Ascending aorta (tissue), 2 donors: ENCODE data around the gene TRIM28. TPM values are rescaled to one million over a fixed set of nuclear protein-coding genes. Genes with fewer than 3 reads are reported as not detected.

Experiments
- DNase-seq, 2 donors: peaks; one replicate each; pipeline ENCODE4 v3.0.0-alpha.2; 2019; ENCODE audit warnings: low spot score in 2 of 2
- H3K27ac ChIP-seq, 2 donors: fragments of 200-600 bp; sonication (generic); one replicate each; pipeline ENCODE4 v1.5.1; 2016 to 2017; ENCODE audit warnings: mild to moderate bottlenecking in 1 of 2
- H3K27me3 ChIP-seq: fragments of 200-600 bp; sonication (generic); one replicate; pipeline ENCODE4 v1.5.1; 2017
- H3K36me3 ChIP-seq, 2 donors: fragments of 200-600 bp; sonication (generic); one replicate each; pipeline ENCODE4 v1.5.1; 2016
- H3K4me1 ChIP-seq, 2 donors: fragments of 200-600 bp; sonication (generic); one replicate each; pipeline ENCODE4 v1.5.1; 2016 to 2017; ENCODE audit warnings: mild to moderate bottlenecking in 1 of 2
- H3K4me3 ChIP-seq, 2 donors: fragments of 200-600 bp; sonication (generic); one replicate each; pipeline ENCODE4 v1.5.1; 2016 to 2017; ENCODE audit warnings: mild to moderate bottlenecking in 1 of 2
- H3K9me3 ChIP-seq, 2 donors: fragments of 200-600 bp; sonication (generic); one replicate each; pipeline ENCODE4 v1.5.1; 2016
- CTCF ChIP-seq, 3 experiments: fragments of 200-600 bp in 2 of 3; fragments of 450-650 bp in 1 of 3; sonication (generic) in 2 of 3; IDR thresholded peaks; one replicate each; pipeline ENCODE4 v1.5.1; 2016 to 2019; ENCODE audit warnings: antibody characterized with exemption in 3 of 3, mild to moderate bottlenecking in 1 of 3, moderate library complexity in 1 of 3
- intact Hi-C: fragments of 100-400 bp; cut with DNase I; formaldehyde crosslinking; loops from one replicate; pipeline ENCODE4 v1.15.1; 2023
- total RNA-seq: library from RNA; depleted of rRNA; stranded (reverse); fragments of >200 nt; gene quantifications from one replicate; pipeline ENCODE4 v1.1.0, GENCODE V29; 2016

TRIM28 gene
- total RNA-seq, 1 donor from 2014 or later, result 222 TPM

GRCh38 chr19:58555920-58556621 lies 12.2 kb downstream of the TRIM28 start:
- H3K36me3 ChIP-seq, result peaks cover 31 to 39% of the 10 kb centered on the region in 2 donors
- no peaks in the 10 kb centered on the region for H3K27me3 ChIP-seq
- peak overlapping the region; percentile 92 to 99 for H3K27ac ChIP-seq
- no peaks in the 10 kb centered on the region for H3K9me3 ChIP-seq
- H3K4me1 ChIP-seq, result peaks cover 22 to 37% of the 10 kb centered on the region in 2 donors
- no peak for TF ChIP-seq CTCF (IDR thresholded peaks at IDR 0.05)
- intact Hi-C loops, result loop anchor here (1.0 to 2.0 kb wide), 2 partner anchors 37 to 116 kb away; partner anchors contain the start of genes ZBTB45 and ZNF132
- peak in 1 of 2 donors; percentile 61 for DNase-seq
- H3K4me3 ChIP-seq, result peak overlapping the region in 1 of 2 donors; percentile 80

- DNase-seq, result no peak
- Histone ChIP-seq H3K36me3 (peaks cover 25 to 33% of the 10 kb centered on the region in 2 donors), H3K27me3 (no peaks in the 10 kb centered on the region), H3K4me1 (peaks cover 22 to 40% of the 10 kb centered on the region in 2 donors), H3K4me3 (peak overlapping the region; percentile 67 to 75), H3K27ac (peak overlapping the region; percentile 98 to 99), H3K9me3 (no peaks in the 10 kb centered on the region)
- intact Hi-C loops, result no loop called here
- TF ChIP-seq CTCF (IDR thresholded peaks at IDR 0.05), result no peak
Measured at GRCh38 chr19:58556622-58557220, 12.9 kb downstream of the TRIM28 start.

DNA sequence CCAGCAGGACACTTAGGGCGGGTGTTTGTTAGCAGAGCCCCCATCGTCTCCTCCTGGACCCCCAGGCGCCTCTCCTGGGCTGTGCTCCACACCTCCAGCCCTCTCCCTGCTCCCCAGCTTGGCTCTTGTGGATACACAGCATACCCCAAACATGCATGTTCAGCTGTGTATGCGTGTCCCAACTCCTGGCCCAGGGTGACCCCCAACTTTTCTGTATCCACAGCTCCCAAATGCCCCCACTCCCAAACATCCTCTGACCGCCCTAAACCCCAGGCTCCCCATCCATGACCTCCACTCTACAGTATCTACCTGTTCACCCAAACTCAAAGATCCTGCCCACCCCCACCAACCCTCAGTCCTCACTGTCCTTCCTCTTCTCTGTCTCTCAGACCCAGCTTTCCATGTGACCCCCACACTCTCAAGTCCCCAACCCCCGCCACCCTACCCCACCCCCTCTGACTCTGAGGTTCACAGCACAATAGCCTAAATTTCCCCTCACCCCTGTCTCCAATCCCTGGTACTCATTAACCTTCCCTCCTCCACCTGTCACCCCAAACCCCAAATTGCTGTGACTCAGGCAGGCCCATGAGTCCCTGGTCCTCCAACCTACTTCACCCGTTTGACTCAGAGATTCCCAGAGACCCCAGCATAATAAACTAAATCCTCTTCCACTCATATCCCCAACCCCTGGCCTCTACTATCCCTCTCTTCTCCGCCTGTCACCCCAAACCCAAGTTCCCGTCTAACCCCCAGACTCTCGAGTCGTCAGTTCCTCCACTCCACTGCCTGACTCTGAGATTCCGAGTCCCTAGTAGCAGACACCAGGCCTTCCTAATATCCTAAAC lies 13.6 kb downstream of the TRIM28 start:
- no peaks in the 10 kb centered on the region for H3K27me3 ChIP-seq
- peak overlapping the region; percentile 98 to 99 for H3K27ac ChIP-seq
- no peak for TF ChIP-seq CTCF (IDR thresholded peaks at IDR 0.05)
- H3K9me3 ChIP-seq, result no peaks in the 10 kb centered on the region
- DNase-seq, result no peak
- H3K4me3 ChIP-seq, result peak overlapping the region; percentile 67 to 75
- peaks cover 22 to 47% of the 10 kb centered on the region in 2 donors for H3K4me1 ChIP-seq
- intact Hi-C loops, result no loop called here
- peaks cover 18 to 26% of the 10 kb centered on the region in 2 donors for H3K36me3 ChIP-seq

DNA sequence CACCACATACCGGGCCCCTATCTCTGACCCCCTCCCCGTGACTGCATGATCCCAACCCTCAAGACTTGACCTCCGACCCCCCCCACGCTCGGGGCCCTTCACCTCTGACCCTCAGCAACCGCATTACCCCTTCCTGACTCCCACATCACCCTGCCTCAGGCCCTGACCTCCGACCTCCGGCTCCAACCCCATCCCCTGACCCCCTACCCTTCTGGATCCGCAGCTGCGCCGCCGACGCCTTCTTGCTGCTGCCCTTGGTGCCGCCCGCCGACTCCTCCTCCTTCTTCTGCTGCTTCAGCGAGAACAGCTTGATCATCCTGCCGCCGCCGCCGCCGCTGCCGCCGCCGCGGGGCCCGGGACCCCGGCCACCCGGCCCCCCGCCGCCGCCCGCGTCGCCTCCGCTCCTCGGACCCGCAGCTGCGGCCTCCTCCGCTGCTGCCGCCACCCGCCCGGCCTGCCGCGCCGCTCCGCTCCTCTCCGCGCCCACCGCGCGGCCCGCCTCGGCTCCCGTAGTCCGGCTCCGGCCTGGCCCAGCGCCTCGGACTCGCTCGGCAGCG lies 14.3 kb downstream of the TRIM28 start, which contains the start of gene UBE2M:
UBE2M (minus strand) TSS at position 546 of the 557 bp plus-strand sequence; CDS start at position 316, 230 bp downstream.
- H3K27ac ChIP-seq, result peak within 1 kb of the TSS; percentile 98 to 99
- no peak for TF ChIP-seq CTCF (IDR thresholded peaks at IDR 0.05)
- no peaks in the 10 kb centered on the region for H3K27me3 ChIP-seq
- peak in 1 of 2 donors; percentile 85 for DNase-seq
- H3K4me1 ChIP-seq, result peaks cover 29 to 54% of the 10 kb centered on the region in 2 donors
- H3K36me3 ChIP-seq, result peaks cover 16 to 19% of the 10 kb centered on the region in 2 donors
- intact Hi-C loops, result no loop called here
- H3K4me3 ChIP-seq, result peak within 1 kb of the TSS; percentile 67 to 75
- H3K9me3 ChIP-seq, result no peaks in the 10 kb centered on the region
